Fibroblast of villous mesenchyme (primary cell): ENCODE data around the gene RFC3. TPM values are rescaled to one million over a fixed set of nuclear protein-coding genes. Genes with fewer than 3 reads are reported as not detected.
A peak's percentile ranks its signal among the peaks of the same experiment; 100 is the strongest.

Experiments used
- DNase-seq: peaks from one replicate; pipeline ENCODE4 v3.0.0-alpha.2; 2010; ENCODE audit warnings: low read depth
- H3K4me3 ChIP-seq: 2 replicates; pipeline ENCODE4 v1.5.1; 2011; ENCODE audit warnings: low read depth, mild to moderate bottlenecking, low read length
- CTCF ChIP-seq: IDR thresholded peaks from 2 replicates; pipeline ENCODE4 v1.5.1; 2012; ENCODE audit warnings: low read depth, mild to moderate bottlenecking, low read length; ENCODE audit not compliant: insufficient read depth
- total RNA-seq: library from RNA; depleted of rRNA; stranded (reverse); fragments of >200 nt; gene quantifications from 2 replicates; pipeline ENCODE4 v1.2.3, GENCODE V29; 2012

The RFC3 gene
- total RNA-seq, 1 donor = 18.6 TPM

- peak; percentile 81 for DNase-seq
- no peak for TF ChIP-seq CTCF
- H3K4me3 ChIP-seq = peak overlapping the region; percentile 16
These were observed 20.7 kb downstream of the RFC3 start for GRCh38 chr13:33838647-33839046.

- DNase-seq = no peak
- no peak for TF ChIP-seq CTCF
- H3K4me3 ChIP-seq = no peak overlapping the region
These were observed 22.5 kb downstream of the RFC3 start for GRCh38 chr13:33840402-33840801.

- no peak overlapping the region for H3K4me3 ChIP-seq
- no peak for TF ChIP-seq CTCF
- DNase-seq = no peak
These were observed 24.3 kb downstream of the RFC3 start for GRCh38 chr13:33842207-33842606.

- H3K4me3 ChIP-seq = no peak overlapping the region
- TF ChIP-seq CTCF = no peak
- DNase-seq = no peak
These were observed 25.0 kb downstream of the RFC3 start for GRCh38 chr13:33842986-33843385.

GRCh38 chr13:33845572-33846302, 27.8 kb downstream of the RFC3 start:
- DNase-seq = no peak
- no peak overlapping the region for H3K4me3 ChIP-seq
- no peak for TF ChIP-seq CTCF

- DNase-seq = no peak
These were observed 28.5 kb downstream of the RFC3 start for GRCh38 chr13:33846303-33847062.

More at GRCh38 chr13:33846303-33847062, 28.5 kb downstream of the RFC3 start:
- TF ChIP-seq CTCF = no peak
- no peak overlapping the region for H3K4me3 ChIP-seq
